ENCODE data around the gene CYB561.

The CYB561 gene

DNA sequence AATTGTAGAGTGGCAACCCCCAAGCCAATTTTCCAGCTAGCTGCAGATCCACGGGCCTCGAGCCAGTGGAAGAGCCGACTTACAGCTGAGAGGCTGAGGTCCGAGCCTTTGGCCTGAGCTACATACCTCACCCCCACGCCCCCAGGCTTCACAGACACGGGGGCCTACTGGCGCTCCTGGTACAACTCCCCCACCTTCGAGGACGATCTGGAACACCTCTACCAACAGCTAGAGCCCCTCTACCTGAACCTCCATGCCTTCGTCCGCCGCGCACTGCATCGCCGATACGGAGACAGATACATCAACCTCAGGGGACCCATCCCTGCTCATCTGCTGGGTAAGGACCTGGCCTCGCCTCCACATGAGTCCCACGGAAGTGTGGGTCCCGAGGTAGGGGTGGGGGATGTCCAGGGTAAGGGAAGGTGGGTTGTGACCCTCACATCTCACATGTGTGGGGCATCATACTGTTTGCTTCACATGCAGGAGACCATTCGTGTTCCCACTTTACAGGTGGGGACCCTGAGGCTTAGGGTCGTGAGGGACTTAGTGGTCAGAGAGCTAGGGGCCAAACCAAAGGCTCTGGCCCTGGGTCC, 34.2 kb upstream of the CYB561 start:
- H3K4me1 ChIP-seq (ENCODE audit: control insufficient read depth, insufficient read depth, low read length): peaks cover 8% of the 10 kb centered on the region

DNA sequence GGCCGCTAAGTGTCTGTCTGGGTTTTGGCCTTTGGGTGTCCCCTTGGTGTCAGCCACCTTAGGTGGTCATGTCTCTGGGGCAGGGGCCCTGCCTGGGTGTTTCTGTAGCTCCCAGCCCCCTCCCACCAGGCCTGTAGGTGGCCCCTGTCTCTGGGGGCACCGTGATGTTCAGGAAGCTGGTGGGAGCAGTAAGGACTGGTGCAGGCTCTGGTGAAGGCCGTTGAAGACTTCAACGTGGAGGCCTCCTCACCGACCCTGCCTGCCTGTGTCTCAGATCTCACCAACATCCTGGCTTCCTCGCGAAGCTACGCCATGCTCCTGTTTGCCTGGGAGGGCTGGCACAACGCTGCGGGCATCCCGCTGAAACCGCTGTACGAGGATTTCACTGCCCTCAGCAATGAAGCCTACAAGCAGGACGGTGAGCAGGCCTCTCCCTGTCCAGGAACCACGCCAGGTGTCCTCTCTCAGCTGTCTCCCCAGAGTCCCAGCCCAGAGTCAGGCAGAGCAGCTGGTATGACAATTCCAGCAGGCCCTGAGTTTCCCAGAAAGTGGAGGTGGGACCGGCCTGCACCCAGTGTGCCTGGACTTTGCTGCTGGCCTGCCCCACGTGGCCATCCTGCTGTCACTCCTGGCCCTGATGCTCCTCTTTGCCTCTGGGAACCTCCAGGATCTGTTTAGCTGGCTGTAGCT, 33.5 kb upstream of the CYB561 start:
- TF ChIP-seq ZNF174 (tag by site-specific recombination; IDR thresholded peaks at IDR 0.05): no peak
- no peak for TF ChIP-seq SCRT2 (tag by site-specific recombination; IDR thresholded peaks at IDR 0.05)
- TF ChIP-seq SETDB1 (IDR thresholded peaks at IDR 0.05; ENCODE audit: insufficient read length, low read length): no peak
- TF ChIP-seq, protein P1, sequence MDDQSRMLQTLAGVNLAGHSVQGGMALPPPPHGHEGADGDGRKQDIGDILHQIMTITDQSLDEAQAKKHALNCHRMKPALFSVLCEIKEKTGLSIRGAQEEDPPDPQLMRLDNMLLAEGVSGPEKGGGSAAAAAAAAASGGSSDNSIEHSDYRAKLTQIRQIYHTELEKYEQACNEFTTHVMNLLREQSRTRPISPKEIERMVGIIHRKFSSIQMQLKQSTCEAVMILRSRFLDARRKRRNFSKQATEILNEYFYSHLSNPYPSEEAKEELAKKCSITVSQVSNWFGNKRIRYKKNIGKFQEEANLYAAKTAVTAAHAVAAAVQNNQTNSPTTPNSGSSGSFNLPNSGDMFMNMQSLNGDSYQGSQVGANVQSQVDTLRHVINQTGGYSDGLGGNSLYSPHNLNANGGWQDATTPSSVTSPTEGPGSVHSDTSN (CRISPR knock-in tag; IDR thresholded peaks at IDR 0.05): no peak
- no peak for TF ChIP-seq ZNF670 (tag by site-specific recombination; IDR thresholded peaks at IDR 0.05; ENCODE audit: low read depth)
- no peak for TF ChIP-seq SP7 (tag by site-specific recombination; IDR thresholded peaks at IDR 0.05)
- TF ChIP-seq ZNF76 (tag by site-specific recombination; IDR thresholded peaks at IDR 0.05; ENCODE audit: borderline replicate concordance, low read depth): no peak
- no peak for TF ChIP-seq ZNF621 (tag by site-specific recombination; IDR thresholded peaks at IDR 0.05)
- TF ChIP-seq OVOL3 (tag by site-specific recombination; IDR thresholded peaks at IDR 0.05): no peak
- TF ChIP-seq ZNF184 (tag by site-specific recombination; IDR thresholded peaks at IDR 0.05): no peak
- TF ChIP-seq ZNF596 (tag by site-specific recombination; IDR thresholded peaks at IDR 0.05): no peak
- TF ChIP-seq RBAK (tag by site-specific recombination; IDR thresholded peaks at IDR 0.05): no peak
- TF ChIP-seq, protein P2, sequence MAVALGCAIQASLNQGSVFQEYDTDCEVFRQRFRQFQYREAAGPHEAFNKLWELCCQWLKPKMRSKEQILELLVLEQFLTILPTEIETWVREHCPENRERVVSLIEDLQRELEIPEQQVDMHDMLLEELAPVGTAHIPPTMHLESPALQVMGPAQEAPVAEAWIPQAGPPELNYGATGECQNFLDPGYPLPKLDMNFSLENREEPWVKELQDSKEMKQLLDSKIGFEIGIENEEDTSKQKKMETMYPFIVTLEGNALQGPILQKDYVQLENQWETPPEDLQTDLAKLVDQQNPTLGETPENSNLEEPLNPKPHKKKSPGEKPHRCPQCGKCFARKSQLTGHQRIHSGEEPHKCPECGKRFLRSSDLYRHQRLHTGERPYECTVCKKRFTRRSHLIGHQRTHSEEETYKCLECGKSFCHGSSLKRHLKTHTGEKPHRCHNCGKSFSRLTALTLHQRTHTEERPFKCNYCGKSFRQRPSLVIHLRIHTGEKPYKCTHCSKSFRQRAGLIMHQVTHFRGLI (tag by site-specific recombination; IDR thresholded peaks at IDR 0.05): no peak
- TF ChIP-seq, protein P3, sequence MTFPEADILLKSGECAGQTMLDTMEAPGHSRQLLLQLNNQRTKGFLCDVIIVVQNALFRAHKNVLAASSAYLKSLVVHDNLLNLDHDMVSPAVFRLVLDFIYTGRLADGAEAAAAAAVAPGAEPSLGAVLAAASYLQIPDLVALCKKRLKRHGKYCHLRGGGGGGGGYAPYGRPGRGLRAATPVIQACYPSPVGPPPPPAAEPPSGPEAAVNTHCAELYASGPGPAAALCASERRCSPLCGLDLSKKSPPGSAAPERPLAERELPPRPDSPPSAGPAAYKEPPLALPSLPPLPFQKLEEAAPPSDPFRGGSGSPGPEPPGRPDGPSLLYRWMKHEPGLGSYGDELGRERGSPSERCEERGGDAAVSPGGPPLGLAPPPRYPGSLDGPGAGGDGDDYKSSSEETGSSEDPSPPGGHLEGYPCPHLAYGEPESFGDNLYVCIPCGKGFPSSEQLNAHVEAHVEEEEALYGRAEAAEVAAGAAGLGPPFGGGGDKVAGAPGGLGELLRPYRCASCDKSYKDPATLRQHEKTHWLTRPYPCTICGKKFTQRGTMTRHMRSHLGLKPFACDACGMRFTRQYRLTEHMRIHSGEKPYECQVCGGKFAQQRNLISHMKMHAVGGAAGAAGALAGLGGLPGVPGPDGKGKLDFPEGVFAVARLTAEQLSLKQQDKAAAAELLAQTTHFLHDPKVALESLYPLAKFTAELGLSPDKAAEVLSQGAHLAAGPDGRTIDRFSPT (tag by site-specific recombination; IDR thresholded peaks at IDR 0.05): no peak
- TF ChIP-seq GLIS1 (tag by site-specific recombination; IDR thresholded peaks at IDR 0.05): no peak
- TF ChIP-seq ZNF391 (tag by site-specific recombination; IDR thresholded peaks at IDR 0.05; ENCODE audit: borderline replicate concordance, low read depth): no peak
- TF ChIP-seq, protein P4, sequence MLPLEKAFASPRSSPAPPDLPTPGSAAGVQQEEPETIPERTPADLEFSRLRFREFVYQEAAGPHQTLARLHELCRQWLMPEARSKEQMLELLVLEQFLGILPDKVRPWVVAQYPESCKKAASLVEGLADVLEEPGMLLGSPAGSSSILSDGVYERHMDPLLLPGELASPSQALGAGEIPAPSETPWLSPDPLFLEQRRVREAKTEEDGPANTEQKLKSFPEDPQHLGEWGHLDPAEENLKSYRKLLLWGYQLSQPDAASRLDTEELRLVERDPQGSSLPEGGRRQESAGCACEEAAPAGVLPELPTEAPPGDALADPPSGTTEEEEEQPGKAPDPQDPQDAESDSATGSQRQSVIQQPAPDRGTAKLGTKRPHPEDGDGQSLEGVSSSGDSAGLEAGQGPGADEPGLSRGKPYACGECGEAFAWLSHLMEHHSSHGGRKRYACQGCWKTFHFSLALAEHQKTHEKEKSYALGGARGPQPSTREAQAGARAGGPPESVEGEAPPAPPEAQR (tag by site-specific recombination; IDR thresholded peaks at IDR 0.05): no peak
- Histone ChIP-seq H3K36me3 (ENCODE audit: control insufficient read depth in 2 of 2, insufficient read depth in 1 of 2, low read length in 2 of 2) (no peaks in the 10 kb centered on the region), H3K4me1 (ENCODE audit: control insufficient read depth, insufficient read depth, low read length) (peaks cover 8% of the 10 kb centered on the region), H3K9me3 (ENCODE audit: control insufficient read depth, insufficient read depth, low read depth, low read length) (no peaks in the 10 kb centered on the region), H3K4me3 (ENCODE audit: low read depth, low read length) (no peak overlapping the region), H3K27ac (ENCODE audit: extremely low read depth, low read depth, low read length) (no peak overlapping the region)
- POLR2A ChIA-PET: interaction anchor here (0.9 to 2.1 kb wide), 6 partner anchors 8 to 142 kb away, joined by 3 to 10 read pairs (median 4); partner anchors contain the start of genes DCAF7 and MAP3K3
- CTCF ChIA-PET: interaction anchor here (0.6 to 8.1 kb wide), 32 partner anchors 7 to 793 kb away, joined by 3 to 159 read pairs (median 6); no protein-coding TSS in a partner anchor

More for the DNA sequence above, 34.2 kb upstream of the CYB561 start:
- Histone ChIP-seq H3K4me3 (ENCODE audit: low read depth, low read length) (no peak overlapping the region), H3K36me3 (ENCODE audit: control insufficient read depth in 2 of 2, insufficient read depth in 1 of 2, low read length in 2 of 2) (no peaks in the 10 kb centered on the region), H3K9me3 (ENCODE audit: control insufficient read depth, insufficient read depth, low read depth, low read length) (no peaks in the 10 kb centered on the region), H3K27ac (ENCODE audit: extremely low read depth, low read depth, low read length) (no peak overlapping the region)
- ChIA-PET POLR2A (interaction anchor here (0.9 to 1.6 kb wide), 3 partner anchors 12 to 70 kb away, joined by 3 to 5 read pairs (median 4); partner anchors contain the start of gene DCAF7), CTCF (interaction anchor here (0.6 to 8.1 kb wide), 15 partner anchors 11 to 199 kb away, joined by 3 to 159 read pairs (median 6); no protein-coding TSS in a partner anchor)
- TF ChIP-seq ZNF677 (tag by site-specific recombination; IDR thresholded peaks at IDR 0.05) (no peak), ZNF404 (tag by site-specific recombination; IDR thresholded peaks at IDR 0.05) (no peak), SCRT1 (tag by site-specific recombination; IDR thresholded peaks at IDR 0.05; ENCODE audit: borderline replicate concordance) (no peak), ZNF560 (tag by site-specific recombination; IDR thresholded peaks at IDR 0.05; ENCODE audit: borderline replicate concordance) (no peak), HOXD13 (CRISPR knock-in tag; IDR thresholded peaks at IDR 0.05; ENCODE audit: borderline replicate concordance) (no peak)
